GM18507 (cell line): ENCODE results near the gene STOM.

Experiments used
- DNase-seq: peaks from one replicate; pipeline ENCODE4 v3.0.0; 2011; ENCODE audit warnings: low read depth; ENCODE audit not compliant: insufficient read length; ENCODE audit errors: extremely low spot score
- FAIRE-seq: peaks from 2 replicates; lab custom pipeline; 2011; peaks lifted over from hg19 to GRCh38; lab: Jason Lieb, UNC

The STOM gene

DNA sequence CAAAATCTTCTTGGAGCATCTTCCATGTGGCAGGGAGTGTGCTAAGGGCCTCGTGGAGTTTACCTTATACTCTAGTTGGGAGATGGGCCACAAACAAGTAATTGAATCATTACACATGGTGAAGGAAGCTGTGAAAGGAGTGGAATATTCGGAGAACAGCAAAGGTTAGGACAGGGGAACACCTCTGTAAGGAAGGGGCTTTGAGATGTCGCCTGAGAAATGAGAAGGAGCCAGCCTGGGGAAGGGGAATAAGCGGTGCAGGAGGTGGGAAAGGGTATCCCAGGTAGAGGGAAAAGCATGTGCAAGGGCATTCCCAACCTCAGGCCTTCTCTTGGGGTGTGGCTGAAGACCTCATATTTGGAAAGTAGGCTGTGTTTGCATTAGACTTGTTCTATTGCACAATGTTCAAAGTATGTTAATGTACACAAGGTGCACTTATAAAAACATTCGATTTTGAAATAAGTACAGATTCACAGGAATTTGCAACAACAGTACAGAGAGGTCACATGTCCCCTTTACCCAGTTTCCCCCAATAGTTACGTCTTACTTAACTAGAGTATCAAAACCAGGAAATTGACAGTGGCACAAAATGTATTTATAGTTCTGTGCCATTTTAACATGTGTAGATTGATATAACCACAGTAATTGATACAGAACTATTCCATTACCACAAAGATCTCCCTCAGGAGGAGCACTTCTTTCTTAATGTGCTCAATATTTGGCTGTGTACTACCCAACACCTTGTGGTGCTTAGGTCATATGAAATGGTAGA lies 2.4 kb upstream of the STOM start:
- DNase-seq (no peak), FAIRE-seq (no peak)

DNA sequence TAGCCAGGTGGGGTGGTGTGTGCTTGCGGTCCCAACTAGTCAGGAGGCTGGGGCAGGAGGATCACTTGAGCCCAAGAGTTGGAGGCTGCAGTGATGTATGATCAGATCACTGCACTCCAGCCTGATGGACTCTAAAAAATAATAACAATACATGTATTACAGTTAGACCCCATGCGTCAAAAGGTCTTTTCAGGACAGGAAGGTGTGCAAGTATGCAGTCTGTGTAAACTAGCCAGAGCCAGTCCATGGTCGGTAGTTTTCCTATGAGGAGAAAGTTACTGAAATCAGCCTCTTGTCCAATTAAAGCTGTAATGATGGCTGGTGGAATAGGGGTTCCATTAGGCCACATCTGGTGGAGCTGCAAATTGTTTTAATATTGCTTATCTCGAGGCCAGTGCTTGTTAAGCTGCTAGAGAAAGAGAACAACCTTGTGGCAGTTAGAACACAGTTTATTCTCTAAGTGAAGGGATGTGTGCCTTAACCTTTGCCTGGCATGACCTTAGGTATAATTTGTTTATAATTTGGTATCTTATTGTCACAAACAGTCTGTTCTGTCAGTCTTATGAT lies 1.5 kb upstream of the STOM start:
- no peak for FAIRE-seq
- no peak for DNase-seq

DNA sequence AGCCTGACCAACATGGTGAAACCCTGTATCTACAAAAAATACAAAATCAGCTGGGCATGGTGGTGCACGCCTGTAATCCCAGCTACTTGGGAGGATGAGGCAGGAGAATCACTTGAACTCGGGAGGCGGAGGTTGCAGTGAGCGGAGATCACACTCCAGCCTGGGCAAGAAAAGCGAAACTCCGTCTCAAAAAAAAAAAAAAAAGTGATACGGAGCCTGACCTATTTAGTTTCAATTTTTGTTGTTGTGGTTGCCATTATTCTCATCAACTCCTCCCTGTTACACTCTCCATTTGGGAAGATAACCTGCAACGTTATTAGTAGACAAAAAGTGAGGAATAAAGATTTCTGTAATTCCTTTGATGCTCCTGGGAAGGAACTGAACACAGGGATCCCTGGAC lies 1.3 kb downstream of the STOM start:
- FAIRE-seq = no peak
- no peak for DNase-seq

DNA sequence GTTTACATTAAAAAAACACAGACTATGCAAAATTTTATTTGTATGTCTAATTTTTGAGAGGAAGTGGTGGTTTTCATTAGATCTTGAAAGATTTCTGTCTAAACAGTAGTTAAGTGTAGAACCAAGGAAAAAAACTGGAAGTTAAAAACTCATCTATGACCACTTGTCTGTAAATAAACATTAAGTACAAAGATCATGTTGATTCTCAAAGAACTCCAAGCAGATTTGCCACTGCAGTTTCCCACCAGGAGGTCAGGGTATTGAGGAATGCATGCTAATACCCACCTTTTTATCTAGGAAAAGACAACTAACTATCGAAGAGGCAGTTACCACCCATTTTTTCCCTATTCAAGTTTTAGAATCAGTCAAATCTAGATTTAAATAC lies 1.9 kb downstream of the STOM start:
- FAIRE-seq (no peak), DNase-seq (no peak)

DNA sequence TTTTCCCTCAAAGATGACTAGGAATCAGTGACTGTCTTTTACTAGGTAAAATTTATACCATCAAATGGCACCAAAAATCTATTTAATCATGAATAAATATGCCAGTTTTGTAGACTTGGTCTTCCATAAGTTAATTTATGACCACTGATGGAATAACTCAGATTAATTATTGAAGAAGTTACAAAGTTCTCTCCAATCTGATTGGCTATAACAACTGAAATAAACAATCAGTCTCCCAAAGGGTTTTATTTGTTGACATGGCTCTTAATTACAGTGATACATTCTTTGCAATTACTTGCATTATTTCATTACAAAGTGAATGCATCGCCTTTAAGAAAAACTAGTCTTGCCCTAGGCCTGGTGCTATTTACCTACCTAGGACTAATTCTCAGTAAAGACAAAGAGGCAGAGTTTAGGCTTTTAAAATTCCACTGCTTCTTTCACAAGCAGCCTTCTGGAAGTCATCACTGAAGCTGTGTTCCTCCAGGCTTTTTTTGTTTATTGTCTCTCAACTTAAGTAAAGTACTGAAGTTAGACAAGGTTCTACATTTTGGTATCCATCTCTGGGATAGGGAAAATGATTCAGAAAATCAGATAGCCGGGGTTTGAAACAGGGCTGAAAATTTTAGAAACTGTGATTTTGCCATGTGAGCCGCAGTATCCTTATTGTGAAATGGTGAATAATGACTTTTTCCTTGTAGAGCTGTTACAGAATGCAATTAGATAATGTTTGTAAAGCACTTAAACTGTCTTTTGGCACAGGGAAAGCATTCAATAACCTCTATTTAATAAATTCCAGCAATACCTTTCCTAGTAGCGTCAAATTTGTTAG lies 2.5 kb downstream of the STOM start:
- FAIRE-seq (no peak), DNase-seq (no peak)

DNA sequence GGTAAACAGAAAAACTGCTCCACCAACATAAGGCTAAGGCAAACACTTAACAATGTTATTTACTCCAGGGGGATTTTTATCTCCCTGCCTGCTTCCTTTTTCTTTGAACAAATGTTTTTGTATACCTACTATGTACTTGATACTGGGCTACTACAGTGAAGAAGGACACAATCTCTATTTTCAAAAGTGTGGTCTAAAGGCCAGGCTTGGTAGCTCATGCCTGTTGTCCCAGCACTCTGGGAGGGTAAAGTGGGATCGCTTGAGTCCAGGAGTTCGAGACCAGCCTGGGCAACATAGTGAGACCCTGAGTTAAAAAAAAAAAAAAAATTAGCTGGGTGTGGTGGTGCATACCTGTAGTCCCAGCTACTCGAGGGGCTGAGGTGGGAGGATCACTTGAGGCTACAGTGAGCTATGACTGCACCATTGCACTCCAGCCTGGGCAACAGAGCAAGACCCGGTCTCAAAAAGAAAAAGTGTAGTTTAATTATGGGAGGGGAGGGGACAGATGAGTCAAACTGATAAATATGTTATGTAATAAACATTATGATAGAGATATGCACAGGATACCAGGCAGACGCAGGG lies 3.3 kb downstream of the STOM start:
- no peak for FAIRE-seq
- DNase-seq = no peak

DNA sequence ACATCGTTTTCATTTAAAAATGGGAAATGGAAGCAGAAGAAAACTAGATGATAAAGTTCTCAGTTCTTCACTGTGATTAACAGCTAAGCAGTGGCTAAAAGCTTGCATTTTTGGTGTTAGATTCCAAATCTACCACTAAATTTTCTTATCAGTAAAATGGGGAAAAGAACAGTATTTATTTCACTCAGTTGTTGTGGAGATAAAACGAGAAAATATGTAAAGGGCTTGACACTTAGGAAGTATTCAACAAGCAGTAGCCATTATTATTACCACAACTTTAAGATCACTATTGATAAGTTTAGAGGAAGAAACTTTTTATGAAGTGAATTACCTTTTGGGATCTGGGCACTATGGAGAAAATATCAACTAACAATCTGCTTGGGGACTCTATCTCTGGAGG lies 4.5 kb downstream of the STOM start:
- FAIRE-seq = no peak
- no peak for DNase-seq

DNA sequence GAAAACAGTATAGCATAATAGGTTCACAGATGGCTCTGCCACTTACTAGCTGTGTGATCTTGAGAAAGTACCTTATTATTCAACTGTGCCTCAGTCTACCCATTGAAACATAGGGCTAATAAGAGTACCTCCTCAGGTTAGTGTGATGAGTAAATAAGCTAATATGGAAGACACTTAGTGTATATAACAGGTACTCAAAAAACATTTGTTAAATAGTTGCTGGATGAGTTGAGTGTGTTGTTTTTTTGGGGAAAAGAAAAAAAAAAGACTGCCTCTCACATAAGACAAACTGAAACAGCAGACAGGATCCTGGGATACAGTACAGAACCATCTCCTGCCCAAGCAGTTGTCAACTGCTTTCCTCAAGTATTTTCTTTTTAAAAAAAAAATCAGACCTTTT lies 5.2 kb downstream of the STOM start:
- FAIRE-seq (no peak), DNase-seq (no peak)

DNA sequence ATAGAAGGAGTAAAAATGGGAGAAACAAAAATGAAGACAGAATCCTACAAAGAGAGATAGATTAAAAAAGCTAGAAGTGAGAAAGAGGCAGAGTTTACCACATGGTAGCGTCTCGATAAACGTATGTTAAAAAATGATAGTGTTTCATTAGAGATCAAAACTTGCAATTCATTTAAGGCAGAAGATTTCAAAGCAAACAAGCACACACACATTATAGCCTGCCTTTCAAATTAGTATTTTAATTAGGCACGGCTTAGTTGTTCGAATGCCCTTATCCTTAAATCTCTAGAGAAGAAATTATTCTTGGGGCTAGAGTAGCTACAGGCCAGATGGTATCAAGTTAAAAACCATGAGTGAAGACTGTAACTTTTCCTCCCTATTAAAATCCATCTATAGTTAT lies 6.0 kb downstream of the STOM start:
- DNase-seq (no peak), FAIRE-seq (no peak)

DNA sequence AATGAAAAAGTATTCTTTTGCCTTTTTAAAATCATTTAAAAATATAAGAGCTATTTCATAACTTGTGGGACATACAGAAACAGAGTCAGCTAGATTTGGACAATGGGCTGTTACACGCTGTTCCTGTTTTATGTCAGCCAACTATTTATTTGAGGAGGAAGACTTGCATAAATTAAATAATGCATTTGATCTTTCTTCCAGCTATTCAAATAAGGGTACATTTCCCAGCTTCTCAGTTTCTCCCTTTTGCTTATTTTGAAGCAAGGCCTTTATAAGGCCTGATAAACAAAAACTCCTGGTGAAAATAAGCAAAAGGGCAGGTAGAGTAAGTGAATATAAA lies 6.5 kb downstream of the STOM start:
- no peak for DNase-seq
- no peak for FAIRE-seq

DNA sequence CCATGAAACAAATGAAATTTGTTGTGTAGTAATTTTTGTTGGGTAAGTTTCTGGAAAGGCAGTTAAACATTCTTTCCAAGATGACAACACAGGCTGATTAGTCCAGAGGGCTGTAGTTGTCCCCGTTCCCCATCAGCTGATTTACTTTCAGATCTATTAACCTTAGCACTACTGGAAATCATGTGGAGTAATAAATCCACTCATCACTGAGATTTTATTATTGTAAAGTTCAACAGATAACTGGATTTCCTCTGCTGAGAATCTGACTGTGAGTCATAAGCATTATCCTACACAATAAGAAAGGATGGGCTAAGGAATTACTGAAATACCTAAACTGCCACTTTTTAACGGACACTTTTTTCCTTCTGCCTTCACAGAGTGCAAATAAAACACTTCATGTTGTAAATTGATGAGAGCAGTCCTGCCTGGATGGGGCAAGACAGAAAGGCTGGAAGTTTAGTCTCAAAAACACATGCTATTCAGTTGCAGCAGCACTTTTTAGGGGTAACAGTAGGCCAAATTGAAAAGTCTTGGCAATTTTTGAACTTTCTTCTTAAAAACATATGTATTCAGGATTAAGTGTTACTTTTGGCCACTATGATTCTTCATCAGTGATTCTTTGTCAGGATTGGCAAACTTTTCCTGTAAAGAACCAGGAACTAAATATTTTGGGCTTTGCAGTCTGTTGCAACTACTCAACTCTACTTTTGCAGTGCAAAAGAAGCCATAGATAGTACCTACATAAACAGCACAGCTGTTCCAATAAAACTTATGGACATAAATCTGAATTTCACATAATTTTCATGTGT lies 7.0 kb downstream of the STOM start:
- DNase-seq = no peak
- no peak for FAIRE-seq

DNA sequence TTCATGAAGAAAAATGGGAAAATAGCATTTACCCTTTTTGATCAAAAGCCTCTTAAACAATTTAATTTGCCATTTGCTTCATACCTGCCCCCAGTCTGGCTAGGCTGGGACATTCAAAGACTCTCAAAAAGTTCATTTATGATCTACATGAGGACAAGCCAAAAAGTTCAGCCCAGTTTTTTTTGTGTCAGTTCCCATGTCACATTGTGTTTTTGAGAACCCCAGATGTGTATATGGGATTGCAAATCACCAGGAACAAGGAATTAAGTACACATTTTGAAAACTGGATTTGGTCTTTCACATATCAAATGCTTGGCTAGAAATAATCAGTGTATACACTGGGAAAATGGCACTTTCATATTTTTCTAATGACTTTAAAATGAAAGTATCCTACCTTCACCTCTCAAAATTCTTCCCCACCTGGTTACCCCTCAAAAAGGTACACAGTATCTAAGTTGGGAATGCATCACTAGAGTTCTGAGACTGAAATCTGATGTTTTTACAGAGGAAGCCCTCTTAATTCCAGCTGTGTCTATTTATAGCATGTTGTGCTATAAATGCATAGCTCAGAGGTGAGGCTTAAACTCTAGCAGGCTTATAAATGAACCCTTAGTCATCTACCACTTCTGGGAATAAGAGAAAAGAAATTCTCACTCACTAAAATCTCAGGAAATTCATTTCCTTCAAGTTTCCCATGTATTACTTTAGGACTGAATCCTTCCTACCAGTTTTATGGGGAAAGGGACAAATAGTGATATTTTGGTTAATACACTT lies 9.3 kb downstream of the STOM start:
- DNase-seq (no peak), FAIRE-seq (no peak)

DNA sequence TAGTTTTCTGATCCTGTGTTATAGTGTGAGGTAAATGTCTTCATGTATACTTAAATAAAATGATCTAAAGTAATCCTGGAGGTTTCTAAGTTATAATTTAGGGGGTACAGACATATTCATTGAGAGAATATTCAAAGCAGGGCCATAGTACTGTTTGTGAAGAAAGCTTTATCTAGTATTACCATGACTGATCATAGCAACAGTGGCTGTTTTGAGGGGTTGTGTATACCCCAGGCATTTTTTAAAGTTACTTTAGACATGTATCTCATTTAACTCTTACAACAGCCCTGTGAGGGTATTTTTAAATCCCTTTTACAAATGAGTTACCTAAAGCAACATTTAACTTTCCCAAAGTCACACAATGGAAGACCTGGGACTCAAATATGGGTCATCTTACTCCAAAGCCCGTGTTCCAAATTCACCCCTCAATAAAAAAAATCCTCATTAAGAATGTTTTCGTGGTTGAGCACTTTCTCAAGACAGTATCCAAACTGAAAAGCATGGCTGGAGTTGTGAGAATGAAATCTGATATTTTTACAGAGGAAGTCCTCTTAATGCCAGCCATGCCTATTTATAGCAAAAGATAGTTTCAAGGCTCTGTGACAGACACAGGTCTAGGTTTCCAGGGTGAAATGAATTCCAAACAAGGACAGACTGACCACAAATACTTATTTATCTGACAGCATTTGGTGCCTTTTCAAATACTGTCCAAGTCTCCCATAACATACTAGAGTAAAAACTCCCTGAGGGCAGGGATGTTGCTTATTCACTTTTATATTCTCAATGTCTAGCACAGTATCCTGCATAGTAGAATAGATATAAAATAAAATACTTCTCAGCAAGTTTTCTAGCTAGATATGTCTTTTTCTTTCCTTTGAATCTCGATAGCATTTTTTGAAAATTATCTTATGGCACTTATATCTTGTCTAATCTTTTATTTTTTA lies 10.4 kb downstream of the STOM start:
- DNase-seq = no peak
- no peak for FAIRE-seq

DNA sequence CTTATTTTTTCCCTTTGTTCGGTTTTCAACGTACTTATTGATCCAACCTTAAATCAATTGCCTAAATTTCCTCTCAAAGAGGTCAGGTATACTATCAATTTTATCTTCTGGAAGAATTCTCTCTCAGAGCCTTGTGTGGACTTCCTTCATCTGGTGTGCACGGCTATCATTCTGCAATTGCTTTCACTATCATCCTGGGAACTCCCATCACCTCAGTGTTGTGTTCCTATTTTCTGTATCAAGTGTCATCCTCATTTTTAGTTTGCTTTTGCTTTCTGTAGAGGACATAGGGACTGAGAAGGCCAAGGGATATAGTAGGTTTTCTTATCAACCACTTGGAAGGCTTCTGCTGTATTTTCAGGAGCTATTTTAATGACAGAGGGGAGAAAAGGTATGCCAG lies 11.3 kb downstream of the STOM start:
- FAIRE-seq = peak; percentile 31

DNA sequence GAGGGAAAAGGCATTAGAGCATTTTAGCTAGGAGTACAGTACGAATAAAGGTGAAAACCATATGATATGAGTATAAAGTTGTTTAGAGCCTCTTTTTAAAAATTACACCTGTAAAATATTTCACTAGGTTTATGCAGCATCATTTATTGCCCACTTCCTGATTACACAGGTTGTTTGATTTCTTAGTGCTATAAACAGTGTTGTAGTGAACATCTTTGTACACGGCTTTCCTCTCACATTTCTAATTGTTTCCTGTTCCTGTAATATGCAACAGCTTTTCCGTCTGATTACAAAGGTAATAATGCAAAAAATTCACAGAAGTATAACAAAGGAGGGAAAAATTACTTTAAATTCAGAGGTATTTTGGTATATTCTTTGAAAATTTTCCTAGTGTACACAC lies 13.0 kb downstream of the STOM start:
- DNase-seq (no peak), FAIRE-seq (no peak)

More for the DNA sequence above, 11.3 kb downstream of the STOM start:
- DNase-seq = no peak

DNA sequence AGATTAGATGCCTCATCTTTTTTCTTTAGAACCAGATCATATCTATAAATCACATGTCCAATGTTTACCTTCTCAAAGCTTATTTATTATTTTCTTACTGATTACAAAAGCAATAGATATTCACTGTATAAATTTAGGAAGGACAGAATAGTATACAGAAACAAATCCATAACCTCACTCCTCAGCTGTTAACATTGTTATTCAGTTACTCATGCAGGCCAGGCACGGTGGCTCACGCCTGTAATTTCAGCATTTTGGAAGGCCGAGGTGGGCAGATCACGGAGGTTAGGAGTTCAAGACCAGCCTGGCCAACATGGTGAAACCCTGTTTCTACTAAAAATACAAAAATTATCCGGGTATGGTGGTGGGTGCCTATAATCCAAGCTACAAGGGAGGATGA lies 15.3 kb downstream of the STOM start:
- FAIRE-seq (no peak), DNase-seq (no peak)

DNA sequence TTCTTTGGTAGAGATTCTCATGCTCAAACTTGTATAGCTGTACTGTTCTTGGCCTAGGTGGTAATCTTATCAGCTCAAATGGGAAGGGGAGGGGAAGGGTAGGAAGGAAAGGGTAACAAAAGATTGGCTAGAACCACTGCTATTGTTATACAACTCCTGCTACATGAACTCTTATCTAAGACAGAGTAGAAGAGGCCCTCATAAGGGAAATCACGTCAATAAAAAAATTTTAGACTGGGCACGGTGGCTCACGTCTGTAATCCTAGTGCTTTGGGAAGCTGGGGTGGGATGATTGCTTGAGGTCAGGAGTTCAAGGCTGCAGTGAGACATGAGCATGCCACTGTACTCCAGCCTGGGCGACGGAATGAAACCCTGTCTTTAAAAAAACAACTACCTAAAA lies 15.9 kb downstream of the STOM start:
- FAIRE-seq (no peak), DNase-seq (no peak)
